Breast epithelium (tissue), 4 donors: ENCODE results near the gene CD1B. TPM values are rescaled to one million over a fixed set of nuclear protein-coding genes. Genes with fewer than 3 reads are reported as not detected.

ENCODE experiments used
- DNase-seq, 2 donors: peaks; one replicate each; pipeline ENCODE4 v3.0.0-alpha.2; 2019; ENCODE audit warnings: low spot score in 2 of 2
- H3K27ac ChIP-seq, 2 donors: fragments of 200-600 bp; sonication (generic) in 1 of 2; one replicate each; pipeline ENCODE4 v1.5.1; 2016 to 2019; ENCODE audit warnings: mild to moderate bottlenecking in 1 of 2
- H3K27me3 ChIP-seq, 2 donors: fragments of 200-600 bp; sonication (generic) in 1 of 2; one replicate each; pipeline versions ENCODE4 v1.5.1 to v1.6.0; 2017 to 2019; ENCODE audit warnings: control low read depth in 1 of 2, mild to moderate bottlenecking in 1 of 2
- H3K36me3 ChIP-seq: fragments of 200-600 bp; one replicate; pipeline ENCODE4 v1.5.1; 2019
- H3K4me1 ChIP-seq, 2 donors: fragments of 200-600 bp; sonication (generic); one replicate each; pipeline ENCODE4 v1.5.1; 2016 to 2019; ENCODE audit warnings: control low read depth in 1 of 2
- H3K4me3 ChIP-seq, 3 donors: fragments of 200-600 bp; sonication (generic); 1 replicate in 2 of 3; 2 replicates in 1 of 3; pipeline ENCODE4 v1.5.1; 2016 to 2019; ENCODE audit warnings: mild to moderate bottlenecking in 3 of 3, moderate library complexity in 2 of 3
- H3K9me3 ChIP-seq, 2 donors: fragments of 200-600 bp; sonication (generic) in 1 of 2; one replicate each; pipeline ENCODE4 v1.5.1; 2016 to 2019; ENCODE audit warnings: control low read depth in 1 of 2
- CTCF ChIP-seq, 3 donors: fragments of 450-650 bp; IDR thresholded peaks; one replicate each; pipeline ENCODE4 v1.5.1; 2016 to 2017; ENCODE audit warnings: antibody characterized with exemption in 3 of 3, mild to moderate bottlenecking in 3 of 3, moderate library complexity in 3 of 3
- POLR2A ChIP-seq: fragments of 450-650 bp; IDR thresholded peaks from one replicate; pipeline ENCODE4 v1.6.1; 2016; ENCODE audit warnings: antibody characterized with exemption, mild to moderate bottlenecking, moderate library complexity
- POLR2AphosphoS5 ChIP-seq, 3 donors: sonication (generic); formaldehyde crosslinking; IDR thresholded peaks; one replicate each; pipeline ENCODE4 v1.6.1; 2017; ENCODE audit warnings: antibody characterized with exemption in 3 of 3
- intact Hi-C: fragments of 100-400 bp; cut with DNase I; formaldehyde crosslinking; loops from one replicate; pipeline ENCODE4 v1.15.1; 2023; ENCODE audit warnings: low total_unique reads
- total RNA-seq, 3 donors: library from RNA; depleted of rRNA; stranded (reverse); fragments of >200 nt; gene quantifications; one replicate each; pipeline ENCODE4 v1.1.0, GENCODE V29; 2016

CD1B gene
- total RNA-seq, 3 donors from 2014 or later = not detected

DNA sequence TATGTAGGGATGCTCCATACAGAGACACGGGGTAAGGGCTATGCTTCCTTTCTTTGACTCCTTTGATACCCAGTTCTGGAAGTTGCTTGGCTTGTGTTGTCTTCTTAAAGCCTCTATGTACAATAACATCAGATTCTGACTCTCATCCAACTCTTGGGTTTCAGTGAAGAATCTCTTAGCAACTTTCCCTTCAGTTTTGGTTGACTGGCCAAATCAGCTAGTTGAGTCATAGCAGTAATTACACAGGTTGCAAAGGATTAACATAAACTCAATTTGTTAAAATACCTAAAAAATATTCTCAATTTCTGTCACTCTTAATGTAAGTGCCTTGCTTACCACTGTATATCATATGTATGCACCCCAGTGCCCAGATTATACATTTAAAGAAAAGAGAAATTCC, 31.6 kb upstream of the CD1B start:
- Histone ChIP-seq H3K27me3 (no peaks in the 10 kb centered on the region), H3K27ac (no peak overlapping the region), H3K4me3 (no peak overlapping the region), H3K9me3 (no peaks in the 10 kb centered on the region), H3K36me3 (no peaks in the 10 kb centered on the region), H3K4me1 (no peaks in the 10 kb centered on the region)
- no peak for DNase-seq
- TF ChIP-seq CTCF (IDR thresholded peaks at IDR 0.05) (no peak), POLR2A (no peak), POLR2AphosphoS5 (IDR thresholded peaks at IDR 0.05) (no peak)
- intact Hi-C loops = no loop called here

DNA sequence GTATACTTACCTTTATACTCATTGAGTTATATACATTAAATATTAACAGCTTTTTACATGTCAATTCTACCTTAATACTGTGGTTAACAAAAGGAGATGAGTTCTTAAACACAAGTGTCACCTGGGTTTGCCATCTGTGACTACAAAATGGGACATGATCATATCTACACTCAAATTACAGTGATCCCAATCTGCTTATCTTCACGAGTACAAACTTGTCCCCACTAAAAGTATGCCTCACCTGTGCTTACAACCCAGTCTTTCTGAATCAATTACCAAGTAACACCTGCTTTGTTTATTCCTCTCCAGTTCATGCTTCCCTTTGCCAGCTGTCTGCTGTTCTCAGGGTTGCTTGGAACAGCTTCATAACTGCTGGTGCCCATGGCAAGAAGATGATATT, 31.2 kb upstream of the CD1B start:
- Histone ChIP-seq H3K4me3 (no peak overlapping the region), H3K27me3 (no peaks in the 10 kb centered on the region), H3K27ac (no peak overlapping the region), H3K4me1 (no peaks in the 10 kb centered on the region), H3K36me3 (no peaks in the 10 kb centered on the region), H3K9me3 (no peaks in the 10 kb centered on the region)
- TF ChIP-seq POLR2AphosphoS5 (IDR thresholded peaks at IDR 0.05) (no peak), CTCF (IDR thresholded peaks at IDR 0.05) (no peak), POLR2A (no peak)
- DNase-seq = no peak
- intact Hi-C loops = no loop called here

DNA sequence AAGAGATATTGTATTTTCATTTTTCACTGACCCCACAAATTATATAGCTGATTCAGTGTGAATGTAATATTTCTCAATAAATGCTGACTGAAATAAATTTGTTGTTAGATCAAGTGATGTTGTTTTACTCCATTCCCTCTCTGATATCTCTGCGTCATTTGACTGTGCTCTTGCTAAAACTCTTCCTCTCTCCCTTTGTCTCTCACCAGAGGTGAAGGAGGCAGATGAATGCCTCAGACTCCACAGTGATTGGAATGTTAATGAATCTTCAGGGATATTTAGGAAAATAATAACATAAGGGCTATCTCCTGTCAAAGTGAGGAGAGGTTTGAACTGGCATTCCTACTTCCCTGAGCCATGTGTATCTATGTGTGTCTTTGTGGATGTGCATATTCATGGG, 26.1 kb upstream of the CD1B start:
- H3K4me1 ChIP-seq = no peaks in the 10 kb centered on the region
- H3K27me3 ChIP-seq = no peaks in the 10 kb centered on the region
- no peaks in the 10 kb centered on the region for H3K9me3 ChIP-seq
- no peak for TF ChIP-seq POLR2A
- TF ChIP-seq CTCF (IDR thresholded peaks at IDR 0.05) = no peak
- no peak for TF ChIP-seq POLR2AphosphoS5 (IDR thresholded peaks at IDR 0.05)
- intact Hi-C loops = no loop called here
- H3K4me3 ChIP-seq = no peak overlapping the region
- no peak overlapping the region for H3K27ac ChIP-seq
- DNase-seq = no peak
- no peaks in the 10 kb centered on the region for H3K36me3 ChIP-seq

DNA sequence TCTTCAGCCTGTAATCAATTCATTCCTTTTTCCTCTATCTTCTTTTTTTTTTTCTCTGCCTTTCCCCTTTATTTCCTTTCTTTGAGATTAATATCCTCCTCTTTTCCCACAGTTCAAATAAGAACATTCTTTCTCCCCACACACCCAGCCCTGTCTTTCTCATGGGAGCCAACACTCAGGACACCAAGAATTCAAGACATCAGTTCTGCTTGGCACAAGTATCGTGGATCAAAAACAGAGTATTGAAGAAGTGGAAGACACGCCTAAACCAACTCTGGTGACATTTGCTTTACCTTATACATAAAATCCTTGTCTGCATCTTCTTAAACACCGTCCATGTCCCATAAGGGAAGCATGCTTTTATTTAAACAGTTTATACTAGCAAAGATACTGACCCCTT, 25.3 kb upstream of the CD1B start:
- H3K9me3 ChIP-seq = no peaks in the 10 kb centered on the region
- TF ChIP-seq POLR2A (no peak), CTCF (IDR thresholded peaks at IDR 0.05) (no peak), POLR2AphosphoS5 (IDR thresholded peaks at IDR 0.05) (no peak)
- intact Hi-C loops = no loop called here
- no peak overlapping the region for H3K4me3 ChIP-seq
- no peak for DNase-seq
- no peaks in the 10 kb centered on the region for H3K4me1 ChIP-seq
- H3K27ac ChIP-seq = no peak overlapping the region
- H3K36me3 ChIP-seq = no peaks in the 10 kb centered on the region
- no peaks in the 10 kb centered on the region for H3K27me3 ChIP-seq

DNA sequence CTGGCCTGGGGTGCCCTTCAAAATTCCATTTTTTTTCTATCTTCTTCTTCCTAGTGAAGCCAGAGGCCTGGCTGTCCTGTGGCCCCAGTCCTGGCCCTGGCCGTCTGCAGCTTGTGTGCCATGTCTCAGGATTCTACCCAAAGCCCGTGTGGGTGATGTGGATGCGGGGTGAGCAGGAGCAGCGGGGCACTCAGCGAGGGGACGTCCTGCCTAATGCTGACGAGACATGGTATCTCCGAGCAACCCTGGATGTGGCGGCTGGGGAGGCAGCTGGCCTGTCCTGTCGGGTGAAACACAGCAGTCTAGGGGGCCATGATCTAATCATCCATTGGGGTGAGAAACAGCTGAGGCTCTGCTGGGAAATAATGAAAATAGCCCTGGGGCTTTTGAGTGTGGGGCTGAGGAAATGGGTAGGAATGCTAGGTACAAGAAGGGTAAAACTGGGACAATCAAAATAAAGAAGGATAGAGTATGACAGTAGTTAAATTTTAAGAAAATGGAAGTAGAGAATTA, 24.5 kb upstream of the CD1B start:
- no peaks in the 10 kb centered on the region for H3K4me1 ChIP-seq
- no peak for DNase-seq
- no peaks in the 10 kb centered on the region for H3K9me3 ChIP-seq
- intact Hi-C loops = no loop called here
- no peaks in the 10 kb centered on the region for H3K36me3 ChIP-seq
- H3K27ac ChIP-seq = no peak overlapping the region
- H3K4me3 ChIP-seq = no peak overlapping the region
- H3K27me3 ChIP-seq = no peaks in the 10 kb centered on the region
- TF ChIP-seq POLR2A (no peak), CTCF (IDR thresholded peaks at IDR 0.05) (no peak), POLR2AphosphoS5 (IDR thresholded peaks at IDR 0.05) (no peak)
